ENCODE results near the gene GPC5.

DNA sequence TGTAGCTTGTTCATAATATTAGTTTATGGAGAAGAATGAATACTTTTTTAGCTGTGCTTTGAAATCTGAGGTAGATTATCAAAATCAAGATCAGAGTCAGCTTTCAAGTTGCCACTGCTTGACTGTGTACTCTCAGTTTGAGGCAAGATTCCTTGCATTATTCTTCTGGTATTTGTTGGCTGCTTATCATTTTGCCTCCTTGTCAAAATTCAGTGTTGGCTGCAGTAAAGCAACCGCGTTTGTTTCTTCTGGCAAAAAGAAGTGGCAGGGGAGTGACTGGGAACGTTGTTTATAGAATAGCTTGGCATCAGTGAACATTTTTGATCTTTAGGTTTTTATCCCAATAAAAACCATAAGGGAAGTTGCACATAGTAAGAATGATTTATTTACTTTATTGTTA is 1408.9 kb downstream of the GPC5 start:
- no peak for TF ChIP-seq POLR2A (IDR thresholded peaks at IDR 0.05)
- TF ChIP-seq, protein P1, sequence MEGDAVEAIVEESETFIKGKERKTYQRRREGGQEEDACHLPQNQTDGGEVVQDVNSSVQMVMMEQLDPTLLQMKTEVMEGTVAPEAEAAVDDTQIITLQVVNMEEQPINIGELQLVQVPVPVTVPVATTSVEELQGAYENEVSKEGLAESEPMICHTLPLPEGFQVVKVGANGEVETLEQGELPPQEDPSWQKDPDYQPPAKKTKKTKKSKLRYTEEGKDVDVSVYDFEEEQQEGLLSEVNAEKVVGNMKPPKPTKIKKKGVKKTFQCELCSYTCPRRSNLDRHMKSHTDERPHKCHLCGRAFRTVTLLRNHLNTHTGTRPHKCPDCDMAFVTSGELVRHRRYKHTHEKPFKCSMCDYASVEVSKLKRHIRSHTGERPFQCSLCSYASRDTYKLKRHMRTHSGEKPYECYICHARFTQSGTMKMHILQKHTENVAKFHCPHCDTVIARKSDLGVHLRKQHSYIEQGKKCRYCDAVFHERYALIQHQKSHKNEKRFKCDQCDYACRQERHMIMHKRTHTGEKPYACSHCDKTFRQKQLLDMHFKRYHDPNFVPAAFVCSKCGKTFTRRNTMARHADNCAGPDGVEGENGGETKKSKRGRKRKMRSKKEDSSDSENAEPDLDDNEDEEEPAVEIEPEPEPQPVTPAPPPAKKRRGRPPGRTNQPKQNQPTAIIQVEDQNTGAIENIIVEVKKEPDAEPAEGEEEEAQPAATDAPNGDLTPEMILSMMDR (IDR thresholded peaks at IDR 0.05 in 8 of 11, conservative IDR thresholded peaks at IDR 0.05 in 3 of 11): no peak

Data from spleen (tissue), 7 donors.